ENCODE results near the gene WDCP. TPM values are rescaled to one million over a fixed set of nuclear protein-coding genes. Genes with fewer than 3 reads are reported as not detected.

WDCP gene
- total and polyA plus RNA-seq, 4 donors, result 9.5 to 16.1 (median 12.8) TPM

DNA sequence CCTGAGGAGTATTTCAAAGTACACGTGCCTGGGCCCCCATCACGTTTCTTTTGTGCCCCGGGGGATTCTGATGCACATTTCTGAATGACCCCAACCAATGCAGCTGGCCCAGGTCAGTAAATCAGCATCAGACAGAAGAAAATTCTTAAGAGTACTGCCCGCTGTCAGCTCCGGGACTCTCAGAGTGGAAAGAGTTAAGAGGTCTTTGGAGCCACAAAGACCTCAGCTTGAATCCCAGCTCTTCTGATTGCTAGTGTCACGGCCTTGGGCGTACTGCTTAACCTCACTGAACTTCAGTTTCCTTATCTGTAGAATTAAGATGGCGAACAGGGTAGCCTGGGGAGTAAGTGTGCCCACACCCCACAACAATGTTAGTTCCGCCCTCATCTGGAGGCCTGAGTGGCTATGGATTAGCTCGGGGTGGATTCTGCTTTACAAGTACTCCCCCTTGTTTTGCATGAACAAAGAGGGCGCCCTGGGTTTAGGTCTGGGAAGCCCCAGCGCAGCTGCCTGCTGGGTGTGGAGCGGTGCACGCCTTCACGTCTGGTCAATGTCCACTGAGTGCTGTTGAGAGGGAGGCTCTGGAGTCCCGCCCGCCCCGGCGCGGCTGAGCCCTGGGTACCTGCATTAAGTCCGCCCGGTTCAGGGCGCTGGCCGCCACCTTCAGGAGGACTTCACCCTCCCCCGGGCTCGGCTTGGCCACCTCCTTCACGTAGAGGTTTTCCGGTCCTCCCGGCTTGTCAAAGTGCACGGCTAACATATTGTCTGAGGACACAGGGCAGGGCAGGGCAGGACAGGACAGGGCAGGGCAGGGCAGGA, 36.6 kb upstream of the WDCP start:
- H3K9me3 ChIP-seq (ENCODE audit: control insufficient read depth, insufficient read depth, low read length), result no peaks in the 10 kb centered on the region
- 10% methylated on average over 25 of the region's 30 CpGs for WGBS (ENCODE audit: insufficient coverage)
- peaks cover 23% of the 10 kb centered on the region for H3K36me3 ChIP-seq (ENCODE audit: control insufficient read depth, insufficient read depth, low read length)
- H3K4me3 ChIP-seq (ENCODE audit: low read depth, low read length), result peak overlapping the region; percentile 81
- H3K27me3 ChIP-seq (ENCODE audit: control insufficient read depth, insufficient read depth, low read length), result no peaks in the 10 kb centered on the region
- peaks cover 20% of the 10 kb centered on the region for H3K4me1 ChIP-seq (ENCODE audit: control insufficient read depth, insufficient read depth, low read length)
- DNase-seq (ENCODE audit: low read depth in 4 of 6, low spot score in 6 of 6), result peak in 3 of 6 donors; percentile 31 to 83 (median 78)
- H3K27ac ChIP-seq (ENCODE audit: low read depth, low read length), result peak overlapping the region; percentile 93

DNA sequence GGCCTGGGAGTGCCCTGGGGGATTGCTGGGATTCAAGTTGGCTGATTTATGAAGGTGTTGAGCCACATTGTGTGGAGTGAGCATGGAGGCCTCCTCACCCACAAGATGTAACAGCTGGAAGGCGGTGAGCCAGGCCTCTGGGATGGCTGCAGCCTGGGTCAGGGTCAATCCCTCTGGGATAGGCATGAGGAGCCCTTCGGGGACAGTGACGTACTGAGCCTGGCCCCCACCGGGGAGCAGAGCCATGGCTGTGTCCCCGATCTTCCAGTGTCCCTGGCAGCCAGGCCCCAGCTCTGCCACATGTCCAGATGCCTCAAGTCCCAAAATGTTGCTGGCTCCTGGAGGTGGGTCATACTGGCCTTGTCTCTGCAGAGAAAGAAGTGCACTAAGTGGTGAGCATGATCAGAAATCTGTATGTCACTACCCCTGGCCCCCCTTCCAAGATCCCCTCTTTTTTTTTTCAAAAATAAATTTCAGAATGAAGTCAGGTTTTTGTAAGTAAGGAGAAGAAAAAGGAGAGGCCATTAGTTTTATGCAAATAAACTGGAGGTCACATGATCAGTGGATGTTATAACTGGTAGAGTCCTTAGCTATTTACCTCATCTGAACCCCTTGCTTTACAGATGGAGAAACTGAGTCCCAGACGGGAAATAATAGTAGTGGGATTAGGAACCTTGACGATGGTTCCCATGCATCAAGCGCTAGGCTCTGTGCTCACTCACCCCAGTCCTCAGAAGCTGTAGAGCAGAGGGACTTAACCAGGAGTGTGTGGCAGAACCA, 35.8 kb upstream of the WDCP start:
- DNase-seq (ENCODE audit: low read depth in 4 of 6, low spot score in 6 of 6), result no peak
- H3K4me3 ChIP-seq (ENCODE audit: low read depth, low read length), result peak overlapping the region; percentile 81

DNA sequence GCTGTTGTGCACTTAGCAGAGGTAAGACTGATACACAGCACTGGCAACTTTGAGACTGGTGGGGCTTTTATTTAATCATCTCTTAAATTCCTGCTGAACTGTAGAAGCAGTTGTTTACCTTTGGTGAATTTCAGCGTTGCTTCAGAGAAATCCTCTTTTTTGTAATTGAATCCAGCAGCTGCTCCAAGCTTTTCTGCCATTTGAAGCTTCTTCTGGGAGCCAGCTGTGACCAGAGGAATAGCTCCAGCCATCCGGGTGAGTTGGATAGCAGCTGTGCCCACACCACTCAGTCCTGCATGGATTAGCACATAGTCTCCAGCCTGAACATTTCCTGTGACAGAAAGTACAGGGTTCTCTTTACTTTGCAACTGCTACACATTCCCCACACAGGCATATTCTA, 33.5 kb upstream of the WDCP start:
- no peak overlapping the region for H3K4me3 ChIP-seq (ENCODE audit: low read depth, low read length)
- H3K27ac ChIP-seq (ENCODE audit: low read depth, low read length), result no peak overlapping the region
- peaks cover 31% of the 10 kb centered on the region for H3K4me1 ChIP-seq (ENCODE audit: control insufficient read depth, insufficient read depth, low read length)
- peaks cover 13% of the 10 kb centered on the region for H3K36me3 ChIP-seq (ENCODE audit: control insufficient read depth, insufficient read depth, low read length)
- DNase-seq (ENCODE audit: low read depth in 4 of 6, low spot score in 6 of 6), result peak in 1 of 6 donors; percentile 15
- H3K27me3 ChIP-seq (ENCODE audit: control insufficient read depth, insufficient read depth, low read length), result no peaks in the 10 kb centered on the region
- no peaks in the 10 kb centered on the region for H3K9me3 ChIP-seq (ENCODE audit: control insufficient read depth, insufficient read depth, low read length)
- 62% methylated on average over 2 of the region's 2 CpGs for WGBS (ENCODE audit: insufficient coverage)

More for the DNA sequence above, 35.8 kb upstream of the WDCP start:
- Histone ChIP-seq H3K27me3 (ENCODE audit: control insufficient read depth, insufficient read depth, low read length) (no peaks in the 10 kb centered on the region), H3K9me3 (ENCODE audit: control insufficient read depth, insufficient read depth, low read length) (no peaks in the 10 kb centered on the region), H3K27ac (ENCODE audit: low read depth, low read length) (peak overlapping the region; percentile 93), H3K36me3 (ENCODE audit: control insufficient read depth, insufficient read depth, low read length) (peaks cover 18% of the 10 kb centered on the region), H3K4me1 (ENCODE audit: control insufficient read depth, insufficient read depth, low read length) (peaks cover 20% of the 10 kb centered on the region)
- WGBS (ENCODE audit: insufficient coverage), result 88% methylated on average over 7 of the region's 8 CpGs

DNA sequence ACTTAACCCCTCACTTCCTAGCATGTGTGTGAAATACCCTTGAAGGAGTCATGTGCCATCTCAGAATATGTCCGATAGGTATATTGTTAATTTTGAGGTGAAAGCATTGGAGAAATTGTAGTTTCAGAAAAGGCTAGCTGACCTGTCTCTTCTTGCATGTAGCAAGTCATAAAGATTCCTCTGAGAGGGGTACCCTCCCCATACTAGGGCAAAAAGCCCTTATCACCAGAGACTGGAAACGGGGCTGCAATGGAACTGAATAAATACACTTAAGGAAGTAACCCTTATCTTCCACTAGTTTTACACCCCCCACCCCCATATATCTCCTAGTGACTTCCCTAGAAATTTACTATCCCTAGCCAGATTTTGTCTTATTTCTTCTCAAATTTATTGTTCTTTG, 30.7 kb upstream of the WDCP start:
- no CpG with 5 or more reads among the region's 2 CpGs for WGBS (ENCODE audit: insufficient coverage)
- no peaks in the 10 kb centered on the region for H3K9me3 ChIP-seq (ENCODE audit: control insufficient read depth, insufficient read depth, low read length)
- peak overlapping the region; percentile 94 for H3K27ac ChIP-seq (ENCODE audit: low read depth, low read length)
- H3K4me1 ChIP-seq (ENCODE audit: control insufficient read depth, insufficient read depth, low read length), result peaks cover 18% of the 10 kb centered on the region
- peak overlapping the region; percentile 99 for H3K4me3 ChIP-seq (ENCODE audit: low read depth, low read length)
- no peak for DNase-seq (ENCODE audit: low read depth in 4 of 6, low spot score in 6 of 6)
- no peaks in the 10 kb centered on the region for H3K27me3 ChIP-seq (ENCODE audit: control insufficient read depth, insufficient read depth, low read length)
- peaks cover 11% of the 10 kb centered on the region for H3K36me3 ChIP-seq (ENCODE audit: control insufficient read depth, insufficient read depth, low read length)

DNA sequence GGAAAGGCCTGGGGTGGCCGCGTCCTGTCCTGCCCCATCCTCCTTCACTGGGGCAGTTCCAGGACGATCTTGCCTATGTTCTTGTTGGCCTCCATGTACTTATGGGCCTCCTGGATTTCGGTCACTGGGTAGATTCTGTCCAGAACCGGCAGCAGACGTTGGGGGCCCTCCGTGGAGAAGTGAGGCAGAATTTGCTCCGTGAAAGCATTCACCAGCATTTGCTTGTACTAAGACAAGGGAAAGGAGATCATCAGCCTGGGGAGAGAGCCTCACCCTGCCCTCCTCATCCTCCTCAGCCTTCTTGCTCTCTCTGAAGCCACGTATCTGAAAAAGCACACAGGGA, 30.3 kb upstream of the WDCP start:
- peak overlapping the region; percentile 99 for H3K4me3 ChIP-seq (ENCODE audit: low read depth, low read length)
- peaks cover 11% of the 10 kb centered on the region for H3K36me3 ChIP-seq (ENCODE audit: control insufficient read depth, insufficient read depth, low read length)
- peak in 1 of 6 donors; percentile 9 for DNase-seq (ENCODE audit: low read depth in 4 of 6, low spot score in 6 of 6)
- H3K4me1 ChIP-seq (ENCODE audit: control insufficient read depth, insufficient read depth, low read length), result peaks cover 15% of the 10 kb centered on the region
- WGBS (ENCODE audit: insufficient coverage), result 28% methylated on average over 8 of the region's 9 CpGs
- no peaks in the 10 kb centered on the region for H3K27me3 ChIP-seq (ENCODE audit: control insufficient read depth, insufficient read depth, low read length)
- H3K27ac ChIP-seq (ENCODE audit: low read depth, low read length), result peak overlapping the region; percentile 94
- no peaks in the 10 kb centered on the region for H3K9me3 ChIP-seq (ENCODE audit: control insufficient read depth, insufficient read depth, low read length)

DNA sequence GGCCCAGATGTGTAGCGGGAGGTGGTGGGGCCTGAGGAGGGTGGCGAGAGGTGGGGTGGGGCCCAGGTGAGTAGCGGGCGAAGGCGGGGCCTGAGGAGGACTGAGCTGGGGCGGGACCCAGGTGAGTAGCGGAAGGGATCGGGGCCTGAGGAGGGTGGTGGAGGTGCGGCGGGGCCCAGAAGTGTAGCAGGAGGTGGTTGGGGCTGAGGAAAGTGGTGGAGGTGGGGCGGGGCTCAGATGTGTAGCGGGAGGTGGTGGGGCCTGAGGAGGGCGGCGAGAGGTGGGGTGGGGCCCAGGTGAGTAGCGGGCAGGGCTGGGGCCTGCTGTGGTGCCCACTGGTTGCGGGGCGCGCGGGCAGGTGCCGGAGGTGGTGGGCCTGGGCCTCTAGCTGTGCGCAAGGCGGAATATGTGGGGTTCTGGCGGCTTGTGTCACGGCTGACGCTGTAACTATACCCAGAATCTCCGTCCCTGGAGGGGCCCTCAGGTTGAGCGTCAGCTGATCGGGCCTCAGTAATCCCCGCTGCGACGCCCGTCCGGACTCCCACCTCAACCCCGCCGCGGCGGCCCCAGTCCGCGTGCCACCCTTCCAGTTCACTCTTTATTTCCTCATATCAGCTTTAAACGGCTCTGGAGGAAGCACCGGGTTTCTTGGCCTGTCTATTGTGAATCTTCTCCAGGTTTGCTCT, 29.8 kb upstream of the WDCP start:
- 2% methylated on average over 41 of the region's 41 CpGs for WGBS (ENCODE audit: insufficient coverage)
- Histone ChIP-seq H3K9me3 (ENCODE audit: control insufficient read depth, insufficient read depth, low read length) (no peaks in the 10 kb centered on the region), H3K27ac (ENCODE audit: low read depth, low read length) (peak overlapping the region; percentile 94), H3K4me3 (ENCODE audit: low read depth, low read length) (peak overlapping the region; percentile 99), H3K4me1 (ENCODE audit: control insufficient read depth, insufficient read depth, low read length) (peaks cover 15% of the 10 kb centered on the region), H3K36me3 (ENCODE audit: control insufficient read depth, insufficient read depth, low read length) (peaks cover 13% of the 10 kb centered on the region), H3K27me3 (ENCODE audit: control insufficient read depth, insufficient read depth, low read length) (no peaks in the 10 kb centered on the region)
- DNase-seq (ENCODE audit: low read depth in 4 of 6, low spot score in 6 of 6), result peak in 2 of 6 donors; percentile 52 to 67

DNA sequence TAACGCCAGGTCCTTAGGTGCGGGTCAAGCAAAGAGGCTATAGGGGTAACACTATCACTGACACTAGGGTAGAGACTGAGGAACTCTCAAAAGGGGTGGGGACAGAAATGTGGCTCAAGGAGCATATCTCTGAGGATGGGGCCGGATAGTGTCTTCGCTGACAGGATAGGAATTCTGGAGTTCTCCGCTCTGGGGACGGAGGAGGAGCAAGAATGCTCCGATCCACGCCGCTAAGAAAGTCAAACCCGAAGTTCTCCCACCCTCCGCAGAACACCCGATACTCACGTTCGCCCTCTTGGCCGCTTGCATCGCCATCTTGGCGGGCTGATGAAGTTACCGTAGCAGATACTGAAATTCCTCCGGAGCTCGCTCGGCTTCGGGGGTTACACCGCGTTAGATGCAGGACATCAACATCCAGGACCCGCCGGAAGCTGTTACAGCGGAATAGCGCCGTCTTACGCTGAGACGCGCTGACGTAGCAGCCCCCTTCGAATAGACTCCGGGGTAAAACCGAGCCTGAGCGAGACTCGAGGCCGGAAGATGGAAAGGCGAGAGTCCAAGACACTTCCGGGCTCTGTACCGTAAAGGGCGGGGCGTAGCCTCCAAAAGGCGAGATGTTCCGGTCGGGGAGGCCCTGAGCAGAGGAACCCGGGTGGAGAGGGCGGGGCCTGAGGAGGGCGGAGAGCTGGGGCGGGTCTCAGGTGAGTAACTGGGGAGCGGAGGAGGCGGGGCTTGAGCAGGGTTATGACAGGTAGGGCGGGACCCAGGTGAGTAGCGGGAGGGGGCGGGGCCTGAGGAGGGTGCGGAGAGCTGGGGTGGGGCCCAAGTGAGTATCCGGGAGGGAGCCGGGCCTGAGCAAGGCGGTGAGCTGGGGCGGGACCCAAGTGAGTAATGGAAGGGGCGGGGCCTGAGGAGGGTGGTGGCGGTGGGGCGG, 29.0 kb upstream of the WDCP start, which contains the start of gene SF3B6:
Gene SF3B6 (minus strand): TSS at position 412 of the 934 bp plus-strand sequence. CDS start 97 bp downstream, at position 315.
- WGBS (ENCODE audit: insufficient coverage), result under 1% methylated on average over 63 of the region's 64 CpGs
- DNase-seq (ENCODE audit: low read depth in 4 of 6, low spot score in 6 of 6), result peak; percentile 88 to 100 (median 96)
- peak within 1 kb of the TSS; percentile 94 for H3K27ac ChIP-seq (ENCODE audit: low read depth, low read length)
- peak within 1 kb of the TSS; percentile 99 for H3K4me3 ChIP-seq (ENCODE audit: low read depth, low read length)
- peaks cover 15% of the 10 kb centered on the region for H3K4me1 ChIP-seq (ENCODE audit: control insufficient read depth, insufficient read depth, low read length)
- H3K27me3 ChIP-seq (ENCODE audit: control insufficient read depth, insufficient read depth, low read length), result no peaks in the 10 kb centered on the region
- H3K36me3 ChIP-seq (ENCODE audit: control insufficient read depth, insufficient read depth, low read length), result peaks cover 10% of the 10 kb centered on the region
- no peaks in the 10 kb centered on the region for H3K9me3 ChIP-seq (ENCODE audit: control insufficient read depth, insufficient read depth, low read length)

DNA sequence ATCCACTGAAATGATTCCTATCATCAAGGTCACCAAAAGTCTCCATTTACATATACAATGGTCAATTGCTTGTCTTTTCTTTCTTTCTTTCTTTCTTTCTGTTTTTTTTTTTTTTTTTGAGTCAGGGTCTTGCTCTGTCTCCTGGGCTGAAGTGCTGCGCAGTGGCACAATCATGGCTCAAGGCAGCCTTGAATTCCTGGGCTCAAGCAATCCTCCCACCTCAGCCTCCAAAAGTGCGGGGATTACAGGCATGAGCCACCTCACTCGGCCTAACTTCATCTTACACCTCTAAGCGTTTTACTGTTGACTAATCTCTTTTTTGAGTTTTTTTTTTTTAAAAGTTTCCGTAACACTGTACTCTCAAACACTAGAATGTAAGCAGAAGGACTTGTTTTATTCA, 28.1 kb upstream of the WDCP start:
- H3K27me3 ChIP-seq (ENCODE audit: control insufficient read depth, insufficient read depth, low read length), result no peaks in the 10 kb centered on the region
- peak overlapping the region; percentile 99 for H3K4me3 ChIP-seq (ENCODE audit: low read depth, low read length)
- H3K9me3 ChIP-seq (ENCODE audit: control insufficient read depth, insufficient read depth, low read length), result no peaks in the 10 kb centered on the region
- H3K36me3 ChIP-seq (ENCODE audit: control insufficient read depth, insufficient read depth, low read length), result peaks cover 9% of the 10 kb centered on the region
- H3K27ac ChIP-seq (ENCODE audit: low read depth, low read length), result no peak overlapping the region
- peaks cover 15% of the 10 kb centered on the region for H3K4me1 ChIP-seq (ENCODE audit: control insufficient read depth, insufficient read depth, low read length)
- WGBS (ENCODE audit: insufficient coverage), result 60% methylated on average over 1 of the region's 5 CpGs
- DNase-seq (ENCODE audit: low read depth in 4 of 6, low spot score in 6 of 6), result no peak

Data from spinal cord (tissue), 10 donors.